Measurements from ENCODE around the gene MPHOSPH10. TPM values are rescaled to one million over a fixed set of nuclear protein-coding genes. Genes with fewer than 3 reads are reported as not detected.
"Not testable (repeated sequence)": the region's sequence is repeated elsewhere in the genome, so short reads cannot be mapped to it uniquely, and the experiment has no call there.

The MPHOSPH10 gene
- polyA plus RNA-seq, 2 of the 4 experiments (the other 2 are of a cell fraction) = 39.2 to 51.7 TPM

DNA sequence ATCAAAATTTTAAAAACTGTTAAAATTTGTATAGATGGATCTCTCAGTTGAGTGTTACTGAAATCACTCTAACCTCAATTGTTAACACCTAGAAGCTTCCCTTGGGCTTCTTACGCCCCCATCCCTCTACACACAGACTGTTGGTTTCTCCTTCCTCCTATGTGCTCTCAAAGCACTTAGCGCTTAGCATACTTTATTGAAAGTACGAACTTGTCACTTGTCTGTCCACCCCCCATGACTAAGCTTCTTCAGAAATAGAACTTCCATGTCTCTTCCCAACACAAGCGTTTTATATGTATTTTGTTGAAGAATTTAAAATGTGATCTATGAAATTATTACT, 441 bp downstream of the MPHOSPH10 start:
- Histone ChIP-seq H3K4me1 (peaks cover 20% of the 10 kb centered on the region; the same call in 2 of the 3 replicates), H3K27ac (peak overlapping the region; percentile 88 to 92), H3K9me3 (no peaks in the 10 kb centered on the region), H3K4me3 (peak overlapping the region; percentile 83), H3K4me2 (peak overlapping the region; percentile 88)
- DNase-seq (ENCODE audit: low read depth in 1 of 2, low spot score in 1 of 2) (peak in 1 of 2 experiments; percentile 16), ATAC-seq (peak in 1 of 2 experiments; percentile 15; a peak in 3 of 6 replicates), FAIRE-seq (no peak)
- WGBS (ENCODE audit: missing lambda C conversion rate) = 2% methylated on average over 4 of the region's 4 CpGs
- POLR2A ChIA-PET = interaction anchor here (0.7 to 3.2 kb wide), 7 partner anchors 10 to 200 kb away, joined by 3 to 35 read pairs (median 3); partner anchors contain the start of genes NAGK, PAIP2B and ZNF638
- TF ChIP-seq POLR2AphosphoS2 (conservative IDR thresholded peaks at IDR 0.05; ENCODE audit: low read length) = no peak
- TF ChIP-seq KDM5A (IDR thresholded peaks at IDR 0.05) = peak; percentile 69; the same call in 1 of the 2 replicates
- CTCF ChIA-PET = interaction anchor here (0.7 to 1.2 kb wide), 6 partner anchors 11 to 96 kb away, joined by 3 to 6 read pairs (median 3); partner anchors contain the start of gene PAIP2B

DNA sequence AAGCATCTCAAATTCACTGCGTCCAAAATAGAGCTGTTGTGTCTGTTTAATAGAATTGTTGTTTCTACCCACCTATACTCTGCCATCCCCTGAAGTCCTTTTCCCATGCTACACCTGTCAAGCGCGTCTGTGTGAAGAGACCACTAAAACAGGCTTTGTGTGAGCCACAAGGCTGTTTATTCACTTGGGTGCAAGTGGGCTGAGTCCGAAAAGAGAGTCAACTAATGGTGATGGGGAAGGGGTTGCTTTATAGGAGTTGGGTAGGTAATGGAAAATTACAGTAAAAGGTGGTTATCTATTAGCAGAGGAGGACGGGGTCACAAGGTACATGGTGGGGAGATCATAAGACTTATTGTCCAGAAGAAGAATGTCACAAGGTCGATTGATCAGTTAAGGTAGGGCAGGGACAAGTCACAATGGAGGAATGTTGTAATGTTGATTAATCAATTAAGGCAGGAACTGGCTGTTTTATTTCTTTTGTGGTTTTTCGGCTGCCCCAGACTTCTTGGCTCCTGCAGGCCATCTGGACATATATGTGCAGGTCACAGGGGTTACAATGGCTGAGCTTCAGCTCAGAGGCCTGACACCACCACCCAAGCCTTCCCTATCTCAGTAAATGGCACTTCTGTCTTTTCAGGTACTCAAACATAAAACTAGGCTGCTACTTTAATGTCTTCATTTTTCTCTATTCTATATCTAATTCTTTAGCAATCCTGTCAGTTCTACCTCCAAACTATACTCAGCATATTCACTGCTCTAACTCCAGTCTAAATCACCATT, 1.1 kb downstream of the MPHOSPH10 start:
- POLR2A ChIA-PET = interaction anchor here (0.8 to 3.2 kb wide), 3 partner anchors 12 to 95 kb away, joined by 3 to 35 read pairs (median 5); partner anchors contain the start of genes NAGK and PAIP2B
- peak overlapping the region; percentile 88 for H3K4me2 ChIP-seq
- CTCF ChIA-PET = interaction anchor here (0.7 to 1.2 kb wide), 5 partner anchors 12 to 95 kb away, joined by 3 to 6 read pairs (median 3); partner anchors contain the start of gene PAIP2B

DNA sequence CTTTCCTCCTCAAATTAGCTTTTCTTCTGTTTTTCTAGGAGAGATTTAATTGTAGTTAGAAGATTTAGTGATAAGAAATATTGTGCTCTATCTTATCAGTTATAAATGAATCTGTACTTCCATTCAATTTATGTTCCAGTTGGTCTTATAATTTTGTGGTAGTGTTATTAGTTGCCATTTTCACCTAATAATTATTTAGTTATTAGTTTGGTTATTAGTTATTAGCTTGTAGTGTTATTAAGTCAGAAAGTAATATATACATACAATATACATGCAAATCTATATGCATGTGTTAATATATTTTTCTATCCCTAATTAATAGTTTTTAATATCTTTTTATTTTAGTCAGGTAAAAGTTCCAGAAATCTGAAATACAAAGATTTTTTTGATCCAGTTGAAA, 3.2 kb downstream of the MPHOSPH10 start:
- FAIRE-seq = no peak
- no peak overlapping the region for H3K27ac ChIP-seq
- H3K4me1 ChIP-seq = peaks cover 16% of the 10 kb centered on the region; the same call in 2 of the 3 replicates
- no peak for TF ChIP-seq KDM1A (IDR thresholded peaks at IDR 0.05; ENCODE audit: low read depth)
- no peak for TF ChIP-seq EP300 (IDR thresholded peaks at IDR 0.05)
- no peak for TF ChIP-seq ZFP36 (IDR thresholded peaks at IDR 0.05; ENCODE audit: borderline replicate concordance, partially characterized antibody)
- TF ChIP-seq, protein P1, sequence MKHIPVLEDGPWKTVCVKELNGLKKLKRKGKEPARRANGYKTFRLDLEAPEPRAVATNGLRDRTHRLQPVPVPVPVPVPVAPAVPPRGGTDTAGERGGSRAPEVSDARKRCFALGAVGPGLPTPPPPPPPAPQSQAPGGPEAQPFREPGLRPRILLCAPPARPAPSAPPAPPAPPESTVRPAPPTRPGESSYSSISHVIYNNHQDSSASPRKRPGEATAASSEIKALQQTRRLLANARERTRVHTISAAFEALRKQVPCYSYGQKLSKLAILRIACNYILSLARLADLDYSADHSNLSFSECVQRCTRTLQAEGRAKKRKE (CRISPR knock-in tag; IDR thresholded peaks at IDR 0.05; ENCODE audit: low read depth) = no peak
- TF ChIP-seq, protein P2, sequence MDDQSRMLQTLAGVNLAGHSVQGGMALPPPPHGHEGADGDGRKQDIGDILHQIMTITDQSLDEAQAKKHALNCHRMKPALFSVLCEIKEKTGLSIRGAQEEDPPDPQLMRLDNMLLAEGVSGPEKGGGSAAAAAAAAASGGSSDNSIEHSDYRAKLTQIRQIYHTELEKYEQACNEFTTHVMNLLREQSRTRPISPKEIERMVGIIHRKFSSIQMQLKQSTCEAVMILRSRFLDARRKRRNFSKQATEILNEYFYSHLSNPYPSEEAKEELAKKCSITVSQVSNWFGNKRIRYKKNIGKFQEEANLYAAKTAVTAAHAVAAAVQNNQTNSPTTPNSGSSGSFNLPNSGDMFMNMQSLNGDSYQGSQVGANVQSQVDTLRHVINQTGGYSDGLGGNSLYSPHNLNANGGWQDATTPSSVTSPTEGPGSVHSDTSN (IDR thresholded peaks at IDR 0.05) = no peak
- TF ChIP-seq FOSL2 (IDR thresholded peaks at IDR 0.05) = no peak
- no peak for TF ChIP-seq FOSL2 (CRISPR knock-in tag; IDR thresholded peaks at IDR 0.05)
- no peak for TF ChIP-seq CBX2 (IDR thresholded peaks at IDR 0.05; ENCODE audit: borderline replicate concordance, low read depth)
- TF ChIP-seq RFX5 (IDR thresholded peaks at IDR 0.05) = no peak
- TF ChIP-seq RCOR1 (IDR thresholded peaks at IDR 0.05; ENCODE audit: low read depth, low read length) = no peak
- no peak for TF ChIP-seq CBX8 (IDR thresholded peaks at IDR 0.05)
- no peak for TF ChIP-seq FOXS1 (CRISPR knock-in tag; IDR thresholded peaks at IDR 0.05)
- no peak for TF ChIP-seq ESRRA (IDR thresholded peaks at IDR 0.05; ENCODE audit: borderline replicate concordance, low read length)
- CTCF ChIA-PET = no interaction called here
- H3K9me3 ChIP-seq = no peaks in the 10 kb centered on the region
- H3K4me3 ChIP-seq = no peak overlapping the region
- POLR2A ChIA-PET = no interaction called here
- no peak overlapping the region for H3K4me2 ChIP-seq
- ATAC-seq = no peak
- no peak for DNase-seq (ENCODE audit: low read depth in 1 of 2, low spot score in 1 of 2)

More for the DNA sequence above, 1.1 kb downstream of the MPHOSPH10 start:
- H3K9me3 ChIP-seq; DNase-seq (ENCODE audit: low read depth in 1 of 2, low spot score in 1 of 2); FAIRE-seq; ATAC-seq: not testable (repeated sequence)
- Histone ChIP-seq H3K4me3 (peak overlapping the region; percentile 83), H3K4me1 (peaks cover 20% of the 10 kb centered on the region; the same call in 2 of the 3 replicates), H3K27ac (peak overlapping the region; percentile 88 to 92)
- TF ChIP-seq TP53 (CRISPR knock-in tag; IDR thresholded peaks at IDR 0.05) = 0 out of 2 replicates have a peak, but pooled peaks have one; percentile 8
- 58% methylated on average over 7 of the region's 7 CpGs for WGBS (ENCODE audit: missing lambda C conversion rate)

DNA sequence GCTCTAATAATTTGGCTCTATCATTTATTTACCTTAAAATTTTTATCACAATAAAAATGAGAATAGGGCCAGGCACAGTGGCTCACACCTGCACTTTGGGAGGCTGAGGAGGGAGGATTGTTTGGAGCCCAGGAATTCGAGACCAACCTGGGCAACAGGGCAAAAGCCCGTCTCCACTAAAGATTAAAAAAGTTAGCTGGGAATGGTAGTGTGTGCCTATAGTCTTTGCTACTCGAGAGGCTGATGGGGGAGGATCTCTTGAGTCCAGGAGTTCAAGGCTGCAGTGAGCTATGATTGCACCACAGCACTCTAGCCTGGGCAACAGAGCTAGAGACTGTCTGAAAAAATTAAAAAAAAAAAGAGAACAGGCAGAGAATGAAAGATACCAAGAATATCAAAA, 5.7 kb downstream of the MPHOSPH10 start:
- peaks cover 13% of the 10 kb centered on the region; the same call in 2 of the 3 replicates for H3K4me1 ChIP-seq
- no peaks in the 10 kb centered on the region for H3K9me3 ChIP-seq
- no peak overlapping the region for H3K27ac ChIP-seq
- no peak overlapping the region for H3K4me2 ChIP-seq
- DNase-seq (ENCODE audit: low read depth in 1 of 2, low spot score in 1 of 2) = no peak
- CTCF ChIA-PET = interaction anchor here (0.7 to 1.4 kb wide), 2 partner anchors 14 to 65 kb away, joined by 3 to 4 read pairs; no protein-coding TSS in a partner anchor
- no peak for FAIRE-seq
- no peak for ATAC-seq
- POLR2A ChIA-PET = interaction anchor here (0.6 kb wide), 1 partner anchor 9 kb away, joined by 3 read pairs; no protein-coding TSS in a partner anchor
- WGBS (ENCODE audit: missing lambda C conversion rate) = 87% methylated on average over 3 of the region's 3 CpGs
- no peak overlapping the region for H3K4me3 ChIP-seq
- no peak for TF ChIP-seq JUN (IDR thresholded peaks at IDR 0.05)
- TF ChIP-seq ESRRA (IDR thresholded peaks at IDR 0.05; ENCODE audit: borderline replicate concordance, low read length) = no peak
- no peak for TF ChIP-seq SMC3 (IDR thresholded peaks at IDR 0.05)
- TF ChIP-seq, protein P1 (CRISPR knock-in tag; IDR thresholded peaks at IDR 0.05; ENCODE audit: low read depth) = no peak
- TF ChIP-seq EHF (CRISPR knock-in tag; IDR thresholded peaks at IDR 0.05) = no peak
- TF ChIP-seq CEBPB (IDR thresholded peaks at IDR 0.05) = no peak
- no peak for TF ChIP-seq POLR2AphosphoS2 (conservative IDR thresholded peaks at IDR 0.05; ENCODE audit: low read length)
- no peak for TF ChIP-seq HEYL (CRISPR knock-in tag; IDR thresholded peaks at IDR 0.05)
- TF ChIP-seq CHD4 (IDR thresholded peaks at IDR 0.05; ENCODE audit: borderline replicate concordance) = no peak
- no peak for TF ChIP-seq ZC3H11A (IDR thresholded peaks at IDR 0.05)

Data from A549 (cell line).